ENCODE data around the gene MCM9. TPM values are rescaled to one million over a fixed set of nuclear protein-coding genes. Genes with fewer than 3 reads are reported as not detected.

The MCM9 gene
- total RNA-seq, 1 donor from 2014 or later, result 18.0 TPM

- Mint-ChIP-seq H3K27me3 (ENCODE audit: unreplicated experiment) (no peaks in the 10 kb centered on the region), H3K27ac (ENCODE audit: unreplicated experiment) (no peak overlapping the region), H3K4me3 (ENCODE audit: unreplicated experiment) (no peak overlapping the region), H3K4me1 (ENCODE audit: low read depth, unreplicated experiment) (no peaks in the 10 kb centered on the region), H3K9me3 (ENCODE audit: unreplicated experiment) (no peaks in the 10 kb centered on the region), H3K36me3 (ENCODE audit: unreplicated experiment) (no peaks in the 10 kb centered on the region)
- no peak for DNase-seq
- TF ChIP-seq CTCF (IDR thresholded peaks at IDR 0.05; ENCODE audit: partially characterized antibody, unreplicated experiment), result no peak
These were observed 17.7 kb upstream of the MCM9 start for GRCh38 chr6:118952683-118953082.

DNA sequence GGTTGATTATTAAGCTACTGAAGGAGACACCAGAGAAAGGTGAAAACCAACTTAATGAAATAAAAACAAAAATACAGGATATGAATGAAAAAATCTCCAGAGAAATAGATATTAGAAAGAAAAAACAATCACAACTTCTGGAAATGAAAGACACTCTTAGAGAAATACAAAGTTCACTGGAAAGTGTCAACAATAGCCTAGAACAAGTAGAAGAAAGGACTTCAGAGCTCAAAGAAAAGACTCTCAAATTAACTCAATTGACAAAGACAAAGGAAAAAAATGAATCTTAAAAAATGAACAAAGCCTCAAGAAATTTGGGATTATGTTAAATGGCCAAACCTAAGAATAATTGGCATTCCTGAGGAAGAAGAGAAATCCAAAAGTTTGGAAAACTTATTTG, 10.3 kb upstream of the MCM9 start:
- Mint-ChIP-seq H3K36me3 (ENCODE audit: unreplicated experiment) (peaks cover 22% of the 10 kb centered on the region), H3K27ac (ENCODE audit: unreplicated experiment) (no peak overlapping the region), H3K27me3 (ENCODE audit: unreplicated experiment) (no peaks in the 10 kb centered on the region)

DNA sequence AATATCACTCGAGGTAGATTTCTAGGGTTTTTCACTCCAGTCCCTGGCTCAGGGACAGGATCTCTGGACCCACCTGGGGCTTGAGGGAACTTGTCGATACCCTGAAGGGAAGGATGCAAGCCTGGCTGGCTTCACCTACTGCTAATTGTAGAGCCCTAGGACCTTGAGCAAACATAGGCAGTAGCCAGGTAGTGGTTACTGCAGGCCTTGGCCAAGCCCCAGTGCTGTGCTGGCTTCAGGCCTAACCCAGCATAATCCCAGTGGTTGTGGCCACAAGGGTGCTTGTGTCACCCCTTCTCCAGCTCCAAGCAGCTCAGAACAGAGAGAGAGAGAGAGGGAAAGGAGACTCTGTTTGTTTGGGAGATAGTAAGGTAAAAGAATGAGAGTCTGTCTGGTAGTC, 5.8 kb upstream of the MCM9 start:
- Mint-ChIP-seq H3K9me3 (ENCODE audit: unreplicated experiment) (peaks cover 4% of the 10 kb centered on the region), H3K4me1 (ENCODE audit: low read depth, unreplicated experiment) (peaks cover 6% of the 10 kb centered on the region), H3K36me3 (ENCODE audit: unreplicated experiment) (peaks cover 22% of the 10 kb centered on the region), H3K27ac (ENCODE audit: unreplicated experiment) (no peak overlapping the region), H3K4me3 (ENCODE audit: unreplicated experiment) (no peak overlapping the region), H3K27me3 (ENCODE audit: unreplicated experiment) (no peaks in the 10 kb centered on the region)
- no peak for DNase-seq
- TF ChIP-seq CTCF (IDR thresholded peaks at IDR 0.05; ENCODE audit: partially characterized antibody, unreplicated experiment), result no peak

More for the DNA sequence above, 10.3 kb upstream of the MCM9 start:
- no peaks in the 10 kb centered on the region for H3K4me1 Mint-ChIP-seq (ENCODE audit: low read depth, unreplicated experiment)
- no peak for DNase-seq
- no peak overlapping the region for H3K4me3 Mint-ChIP-seq (ENCODE audit: unreplicated experiment)
- TF ChIP-seq CTCF (IDR thresholded peaks at IDR 0.05; ENCODE audit: partially characterized antibody, unreplicated experiment), result no peak
- peaks cover 6% of the 10 kb centered on the region for H3K9me3 Mint-ChIP-seq (ENCODE audit: unreplicated experiment)

GRCh38 chr6:118939683-118940082, 4.7 kb upstream of the MCM9 start:
- Mint-ChIP-seq H3K27ac (ENCODE audit: unreplicated experiment) (no peak overlapping the region), H3K27me3 (ENCODE audit: unreplicated experiment) (no peaks in the 10 kb centered on the region), H3K9me3 (ENCODE audit: unreplicated experiment) (peaks cover 3% of the 10 kb centered on the region), H3K36me3 (ENCODE audit: unreplicated experiment) (peaks cover 16% of the 10 kb centered on the region), H3K4me3 (ENCODE audit: unreplicated experiment) (no peak overlapping the region), H3K4me1 (ENCODE audit: low read depth, unreplicated experiment) (peaks cover 11% of the 10 kb centered on the region)
- DNase-seq, result no peak
- no peak for TF ChIP-seq CTCF (IDR thresholded peaks at IDR 0.05; ENCODE audit: partially characterized antibody, unreplicated experiment)

GRCh38 chr6:118935978-118936703, 1.2 kb upstream of the MCM9 start:
- H3K36me3 Mint-ChIP-seq (ENCODE audit: unreplicated experiment), result no peaks in the 10 kb centered on the region
- H3K27me3 Mint-ChIP-seq (ENCODE audit: unreplicated experiment), result no peaks in the 10 kb centered on the region
- DNase-seq, result no peak
- H3K4me3 Mint-ChIP-seq (ENCODE audit: unreplicated experiment), result peak overlapping the region; percentile 94
- peak overlapping the region; percentile 91 for H3K27ac Mint-ChIP-seq (ENCODE audit: unreplicated experiment)
- peaks cover 2% of the 10 kb centered on the region for H3K9me3 Mint-ChIP-seq (ENCODE audit: unreplicated experiment)
- TF ChIP-seq CTCF (IDR thresholded peaks at IDR 0.05; ENCODE audit: partially characterized antibody, unreplicated experiment), result no peak
- peaks cover 12% of the 10 kb centered on the region for H3K4me1 Mint-ChIP-seq (ENCODE audit: low read depth, unreplicated experiment)
